OCI-LY3 (cell line): Measurements from ENCODE around the gene UFC1.

ENCODE experiments used
- H2AFZ ChIP-seq: fragments of 200-600, 300-600 bp; shearing (Covaris generic); 2 replicates; pipeline ENCODE4 v1.6.0; 2014; ENCODE audit warnings: antibody characterized with exemption, low read depth, low read length
- H3K27ac ChIP-seq: fragments of 200-600, 300-600 bp; sonication (generic); 2 replicates; pipeline ENCODE4 v1.5.1; 2014; ENCODE audit warnings: mild to moderate bottlenecking, low read length, moderate library complexity, mixed read lengths
- H3K27me3 ChIP-seq: fragments of 200-600, 300-600 bp; sonication (generic); 2 replicates; pipeline ENCODE4 v1.6.1; 2014; ENCODE audit warnings: low read depth, low read length, mixed read lengths
- H3K36me3 ChIP-seq: fragments of 200-600, 300-600 bp; sonication (generic); replicated peaks from 2 replicates; pipeline ENCODE3; 2014; ENCODE audit warnings: low read depth, low read length, mixed read lengths
- H3K4me1 ChIP-seq: fragments of 300-600, 200-600 bp; sonication (generic); 2 replicates; pipeline ENCODE4 v1.6.1; 2014; ENCODE audit warnings: low read length, mixed read lengths
- H3K4me2 ChIP-seq: fragments of 200-600, 300-600 bp; sonication (generic); 2 replicates; pipeline ENCODE4 v1.6.1; 2014; ENCODE audit warnings: low read length, mixed read lengths
- H3K4me3 ChIP-seq: fragments of 300-600, 200-600 bp; sonication (generic); 2 replicates; pipeline ENCODE4 v1.5.1; 2014; ENCODE audit warnings: antibody characterized with exemption, mild to moderate bottlenecking, low read length, moderate library complexity
- H3K79me2 ChIP-seq: fragments of 300-600, 200-600 bp; shearing (Covaris generic); 2 replicates; pipeline ENCODE4 v1.6.1; 2014; ENCODE audit warnings: mild to moderate bottlenecking, low read length, mixed read lengths
- H3K9ac ChIP-seq: fragments of 300-600, 200-600 bp; shearing (Covaris generic); 2 replicates; pipeline ENCODE4 v1.6.0; 2014; ENCODE audit warnings: mild to moderate bottlenecking, low read length, moderate library complexity
- H3K9me3 ChIP-seq: fragments of 200-600, 300-600 bp; shearing (Covaris generic); 2 replicates; pipeline ENCODE4 v1.6.1; 2014; ENCODE audit warnings: low read length, mixed read lengths; ENCODE audit not compliant: insufficient read depth
- H4K20me1 ChIP-seq: fragments of 200-600, 300-600 bp; sonication (generic); 2 replicates; pipeline ENCODE4 v1.6.1; 2016; ENCODE audit warnings: low read length, mixed read lengths; ENCODE audit not compliant: insufficient read depth
- CTCF ChIP-seq: fragments of 200-600, 300-600 bp; sonication (generic); IDR thresholded peaks from 2 replicates; pipeline ENCODE4 v1.5.1; 2014; ENCODE audit warnings: antibody characterized with exemption, low read length, low read depth
- EZH2phosphoT487 ChIP-seq: fragments of 200-600 bp; shearing (Covaris generic); IDR thresholded peaks from 2 replicates; pipeline ENCODE4 v1.6.1; 2018; ENCODE audit warnings: antibody characterized with exemption, mixed run types, low read depth

The UFC1 gene

GRCh38 chr1:161207173-161207572 lies 53.4 kb downstream of the UFC1 start:
- H4K20me1 ChIP-seq = no peaks in the 10 kb centered on the region
- no peak overlapping the region for H3K4me3 ChIP-seq
- H3K4me2 ChIP-seq = no peak overlapping the region
- peaks cover 63% of the 10 kb centered on the region for H3K36me3 ChIP-seq
- no peaks in the 10 kb centered on the region for H3K9me3 ChIP-seq
- TF ChIP-seq EZH2phosphoT487 (no peak), CTCF (no peak)
- no peaks in the 10 kb centered on the region for H3K27me3 ChIP-seq
- H3K9ac ChIP-seq = no peak overlapping the region
- peaks cover 20% of the 10 kb centered on the region for H3K79me2 ChIP-seq
- H2AFZ ChIP-seq = no peak overlapping the region
- H3K27ac ChIP-seq = no peak overlapping the region
- peaks cover 10% of the 10 kb centered on the region for H3K4me1 ChIP-seq
